ENCODE data around the gene GTPBP1. TPM values are rescaled to one million over a fixed set of nuclear protein-coding genes. Genes with fewer than 3 reads are reported as not detected.

The GTPBP1 gene
- total RNA-seq, 4 donors from 2014 or later = 27.7 to 124 (median 36.0) TPM

GRCh38 chr22:38741166-38741565 lies 35.4 kb downstream of the GTPBP1 start:
- no peak for TF ChIP-seq CTCF (IDR thresholded peaks at IDR 0.05 in 4 of 5, conservative IDR thresholded peaks at IDR 0.05 in 1 of 5)
- TF ChIP-seq POLR2A (IDR thresholded peaks at IDR 0.05) = no peak
- DNase-seq (no peak), ATAC-seq (no peak)
- in situ Hi-C loops (cut with MboI; ENCODE audit: low sequenced_read_pairs in 4 of 4) (no loop called here), intact Hi-C loops (cut with DNase I; ENCODE audit: low total_unique reads) (no loop called here)
- Histone ChIP-seq H3K27ac (peak overlapping the region; percentile 5 to 42 (median 23)), H3K9me3 (no peaks in the 10 kb centered on the region), H3K36me3 (peaks cover 9 to 100% of the 10 kb centered on the region in 2 donors), H3K4me3 (no peak overlapping the region), H3K27me3 (no peaks in the 10 kb centered on the region), H3K4me1 (peaks cover 11 to 16% of the 10 kb centered on the region in 2 donors)

GRCh38 chr22:38741576-38741975 lies 35.8 kb downstream of the GTPBP1 start:
- ATAC-seq = no peak
- Histone ChIP-seq H3K9me3 (no peaks in the 10 kb centered on the region), H3K27ac (peak overlapping the region in 2 of 4 donors; percentile 7 to 10), H3K4me1 (peaks cover 11 to 16% of the 10 kb centered on the region in 2 donors), H3K4me3 (no peak overlapping the region), H3K27me3 (no peaks in the 10 kb centered on the region), H3K36me3 (peaks cover 9 to 100% of the 10 kb centered on the region in 2 donors)
- in situ Hi-C loops (cut with MboI; ENCODE audit: low sequenced_read_pairs in 4 of 4) = no loop called here
- intact Hi-C loops (cut with DNase I; ENCODE audit: low total_unique reads) = no loop called here
- no peak for DNase-seq
- TF ChIP-seq CTCF (IDR thresholded peaks at IDR 0.05 in 4 of 5, conservative IDR thresholded peaks at IDR 0.05 in 1 of 5) (no peak), POLR2A (IDR thresholded peaks at IDR 0.05) (no peak)

GRCh38 chr22:38742176-38742942 lies 36.6 kb downstream of the GTPBP1 start:
- no peaks in the 10 kb centered on the region for H3K9me3 ChIP-seq
- H3K4me3 ChIP-seq = no peak overlapping the region
- in situ Hi-C loops (cut with MboI; ENCODE audit: low sequenced_read_pairs in 4 of 4) = no loop called here
- DNase-seq = no peak
- no peak for ATAC-seq
- TF ChIP-seq POLR2A (IDR thresholded peaks at IDR 0.05) (no peak), CTCF (IDR thresholded peaks at IDR 0.05 in 4 of 5, conservative IDR thresholded peaks at IDR 0.05 in 1 of 5) (no peak)
- H3K36me3 ChIP-seq = peaks cover 9 to 100% of the 10 kb centered on the region in 2 donors
- H3K4me1 ChIP-seq = peaks cover 11 to 16% of the 10 kb centered on the region in 2 donors
- intact Hi-C loops (cut with DNase I; ENCODE audit: low total_unique reads) = no loop called here
- H3K27me3 ChIP-seq = no peaks in the 10 kb centered on the region
- H3K27ac ChIP-seq = peak overlapping the region in 2 of 4 donors; percentile 26 to 56

GRCh38 chr22:38744981-38745380 lies 39.2 kb downstream of the GTPBP1 start:
- Histone ChIP-seq H3K9me3 (no peaks in the 10 kb centered on the region), H3K27ac (peak overlapping the region in 3 of 4 donors; percentile 33 to 56 (median 48)), H3K4me1 (peaks cover 4 to 11% of the 10 kb centered on the region in 2 donors), H3K27me3 (no peaks in the 10 kb centered on the region), H3K4me3 (no peak overlapping the region), H3K36me3 (peaks cover 8 to 100% of the 10 kb centered on the region in 2 donors)
- ATAC-seq (peak in 1 of 2 donors; percentile 19), DNase-seq (no peak)
- intact Hi-C loops (cut with DNase I; ENCODE audit: low total_unique reads) = no loop called here
- TF ChIP-seq CTCF (IDR thresholded peaks at IDR 0.05 in 4 of 5, conservative IDR thresholded peaks at IDR 0.05 in 1 of 5) (no peak), POLR2A (IDR thresholded peaks at IDR 0.05) (no peak)
- in situ Hi-C loops (cut with MboI; ENCODE audit: low sequenced_read_pairs in 4 of 4) = no loop called here

Measured in gastrocnemius medialis (tissue), 4 donors.